A549 (cell line): ENCODE results near the gene MAGI2.

Experiments
- FOSL2 ChIP-seq, 2 experiments: fragments of 450-650 bp in 1 of 2; fragments of >200 bp in 1 of 2; sonication (Bioruptor Twin) in 1 of 2; formaldehyde crosslinking; IDR thresholded peaks; 2 replicates each; pipeline versions ENCODE4 v1.5.0 to v1.6.1; 2016 to 2020; ENCODE audit warnings: mild to moderate bottlenecking in 1 of 2, moderate library complexity in 1 of 2
- HOXA7 ChIP-seq: fragments of 250-450 bp; sonication (Bioruptor Pico); IDR thresholded peaks from 2 replicates; pipeline ENCODE4 v1.5.0; 2020; ENCODE audit warnings: mild to moderate bottlenecking, moderate library complexity
- NPAS2 ChIP-seq: fragments of 250-450 bp; sonication (Bioruptor Pico); IDR thresholded peaks from 2 replicates; pipeline ENCODE4 v1.8.0; 2022; ENCODE audit warnings: mild to moderate bottlenecking, moderate library complexity, borderline replicate concordance
- POLR2A ChIP-seq: IDR thresholded peaks from 2 replicates; pipeline ENCODE4 v1.6.1; 2012; ENCODE audit warnings: mild to moderate bottlenecking, low read length
- SREBF2 ChIP-seq: fragments of 450-650 bp; IDR thresholded peaks from 2 replicates; pipeline ENCODE4 v1.6.1; 2014; ENCODE audit warnings: mild to moderate bottlenecking, moderate library complexity
- TF ChIP-seq, protein P1 (sequence below): fragments of >200 bp; sonication (Bioruptor Twin); formaldehyde crosslinking; IDR thresholded peaks from 3 replicates; pipeline ENCODE4 v1.5.1; 2016
- TF ChIP-seq, protein P2 (sequence below): IDR thresholded peaks from 2 replicates; pipeline ENCODE4 v1.6.1; 2012
- TF ChIP-seq, protein P3 (sequence below): fragments of 450-650 bp; IDR thresholded peaks from 2 replicates; pipeline ENCODE4 v1.6.1; 2014; ENCODE audit warnings: antibody characterized with exemption

- TF ChIP-seq, protein P1, sequence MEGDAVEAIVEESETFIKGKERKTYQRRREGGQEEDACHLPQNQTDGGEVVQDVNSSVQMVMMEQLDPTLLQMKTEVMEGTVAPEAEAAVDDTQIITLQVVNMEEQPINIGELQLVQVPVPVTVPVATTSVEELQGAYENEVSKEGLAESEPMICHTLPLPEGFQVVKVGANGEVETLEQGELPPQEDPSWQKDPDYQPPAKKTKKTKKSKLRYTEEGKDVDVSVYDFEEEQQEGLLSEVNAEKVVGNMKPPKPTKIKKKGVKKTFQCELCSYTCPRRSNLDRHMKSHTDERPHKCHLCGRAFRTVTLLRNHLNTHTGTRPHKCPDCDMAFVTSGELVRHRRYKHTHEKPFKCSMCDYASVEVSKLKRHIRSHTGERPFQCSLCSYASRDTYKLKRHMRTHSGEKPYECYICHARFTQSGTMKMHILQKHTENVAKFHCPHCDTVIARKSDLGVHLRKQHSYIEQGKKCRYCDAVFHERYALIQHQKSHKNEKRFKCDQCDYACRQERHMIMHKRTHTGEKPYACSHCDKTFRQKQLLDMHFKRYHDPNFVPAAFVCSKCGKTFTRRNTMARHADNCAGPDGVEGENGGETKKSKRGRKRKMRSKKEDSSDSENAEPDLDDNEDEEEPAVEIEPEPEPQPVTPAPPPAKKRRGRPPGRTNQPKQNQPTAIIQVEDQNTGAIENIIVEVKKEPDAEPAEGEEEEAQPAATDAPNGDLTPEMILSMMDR = no peak
- TF ChIP-seq HOXA7 (CRISPR knock-in tag) (no peak), POLR2A (no peak), SREBF2 (no peak), FOSL2 (IDR thresholded peaks at IDR 0.05) (no peak), FOSL2 (CRISPR knock-in tag; IDR thresholded peaks at IDR 0.05) (no peak), NPAS2 (CRISPR knock-in tag) (no peak)
- TF ChIP-seq, protein P2, sequence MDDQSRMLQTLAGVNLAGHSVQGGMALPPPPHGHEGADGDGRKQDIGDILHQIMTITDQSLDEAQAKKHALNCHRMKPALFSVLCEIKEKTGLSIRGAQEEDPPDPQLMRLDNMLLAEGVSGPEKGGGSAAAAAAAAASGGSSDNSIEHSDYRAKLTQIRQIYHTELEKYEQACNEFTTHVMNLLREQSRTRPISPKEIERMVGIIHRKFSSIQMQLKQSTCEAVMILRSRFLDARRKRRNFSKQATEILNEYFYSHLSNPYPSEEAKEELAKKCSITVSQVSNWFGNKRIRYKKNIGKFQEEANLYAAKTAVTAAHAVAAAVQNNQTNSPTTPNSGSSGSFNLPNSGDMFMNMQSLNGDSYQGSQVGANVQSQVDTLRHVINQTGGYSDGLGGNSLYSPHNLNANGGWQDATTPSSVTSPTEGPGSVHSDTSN = no peak
- TF ChIP-seq, protein P3, sequence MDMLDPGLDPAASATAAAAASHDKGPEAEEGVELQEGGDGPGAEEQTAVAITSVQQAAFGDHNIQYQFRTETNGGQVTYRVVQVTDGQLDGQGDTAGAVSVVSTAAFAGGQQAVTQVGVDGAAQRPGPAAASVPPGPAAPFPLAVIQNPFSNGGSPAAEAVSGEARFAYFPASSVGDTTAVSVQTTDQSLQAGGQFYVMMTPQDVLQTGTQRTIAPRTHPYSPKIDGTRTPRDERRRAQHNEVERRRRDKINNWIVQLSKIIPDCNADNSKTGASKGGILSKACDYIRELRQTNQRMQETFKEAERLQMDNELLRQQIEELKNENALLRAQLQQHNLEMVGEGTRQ = no peak
These were observed 53.2 kb downstream of the MAGI2 start for GRCh38 chr7:79400222-79400621.
